GM19240 (cell line): ENCODE data around the gene THOP1.

Experiments used
- DNase-seq: peaks from one replicate; pipeline ENCODE4 v3.0.0; 2011; ENCODE audit warnings: low spot score; ENCODE audit not compliant: insufficient read length

The THOP1 gene

DNA sequence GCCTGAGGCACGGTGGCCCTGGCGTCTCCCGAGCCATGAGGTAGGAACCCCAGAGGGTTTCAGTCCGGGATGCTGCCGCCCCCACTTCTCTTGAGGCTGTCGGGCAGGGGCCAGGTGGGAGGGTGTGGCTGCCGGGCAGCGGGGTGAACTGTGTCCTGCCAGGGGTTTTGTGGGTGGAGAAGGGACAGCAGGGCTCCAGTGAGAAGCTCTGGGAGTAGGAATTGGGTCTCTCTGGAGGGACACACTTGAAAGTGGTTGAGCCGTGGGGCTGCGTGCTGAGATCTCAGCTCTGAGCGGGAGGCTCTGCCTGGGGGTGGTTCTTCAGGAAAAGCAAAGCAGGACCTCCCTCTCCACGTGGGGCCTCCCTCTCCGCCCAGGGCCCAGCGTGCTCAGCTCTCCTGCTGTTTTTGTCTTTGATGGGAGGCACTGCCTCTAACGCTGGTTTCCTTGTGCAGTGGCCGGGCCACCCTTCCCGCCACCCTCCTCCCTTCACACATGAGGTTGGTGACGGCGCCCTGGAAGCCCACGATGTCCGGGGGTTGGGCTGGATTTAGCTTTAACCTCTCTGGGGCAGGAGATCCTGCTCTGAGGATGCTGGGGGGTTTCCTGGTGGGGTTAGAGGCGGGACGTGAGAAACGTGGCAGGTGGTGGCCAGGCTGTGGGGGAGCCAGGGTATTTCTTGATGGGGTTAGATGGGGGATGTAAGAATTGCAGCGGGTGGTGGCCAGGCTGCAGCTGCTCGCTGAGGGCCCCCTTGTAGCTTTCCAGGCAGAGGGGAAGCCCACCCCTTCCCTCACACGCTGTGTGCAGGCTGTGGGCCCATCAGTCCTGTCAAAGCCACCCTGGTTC is 19.1 kb downstream of the THOP1 start:
- DNase-seq: no peak

DNA sequence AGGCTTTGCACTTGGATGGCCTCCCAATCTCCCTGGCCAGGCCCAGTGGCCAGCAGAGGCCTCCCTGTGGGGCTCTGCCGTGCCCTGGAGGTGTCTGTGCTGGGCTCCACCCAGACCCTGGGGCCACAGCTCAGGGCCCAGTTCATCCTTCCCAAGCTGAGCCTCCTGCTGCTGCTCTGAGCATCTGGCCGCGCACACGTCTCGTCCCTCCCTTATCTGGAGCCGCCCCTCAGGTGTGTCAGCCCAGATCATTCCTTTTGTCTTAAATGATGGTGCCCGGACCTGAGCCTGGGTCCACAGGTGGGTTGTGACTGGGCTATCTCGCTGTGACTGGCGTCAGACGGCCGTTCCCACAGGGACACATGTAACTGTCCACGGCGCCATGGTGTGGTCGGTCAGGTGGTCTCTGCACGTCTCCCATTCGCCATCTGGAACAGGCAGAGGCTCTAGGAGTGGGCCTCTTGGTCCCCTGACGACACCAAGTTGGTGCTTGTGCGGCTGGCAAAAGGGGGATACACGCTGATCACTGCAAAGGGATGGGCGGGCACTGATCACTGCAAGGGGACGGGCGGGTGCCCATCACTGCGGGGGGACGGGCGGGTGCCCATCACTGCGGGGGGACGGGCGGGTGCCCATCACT is 20.1 kb downstream of the THOP1 start:
- DNase-seq: no peak

- no peak for DNase-seq
These were observed 20.8 kb downstream of the THOP1 start for GRCh38 chr19:2805991-2806649.

DNA sequence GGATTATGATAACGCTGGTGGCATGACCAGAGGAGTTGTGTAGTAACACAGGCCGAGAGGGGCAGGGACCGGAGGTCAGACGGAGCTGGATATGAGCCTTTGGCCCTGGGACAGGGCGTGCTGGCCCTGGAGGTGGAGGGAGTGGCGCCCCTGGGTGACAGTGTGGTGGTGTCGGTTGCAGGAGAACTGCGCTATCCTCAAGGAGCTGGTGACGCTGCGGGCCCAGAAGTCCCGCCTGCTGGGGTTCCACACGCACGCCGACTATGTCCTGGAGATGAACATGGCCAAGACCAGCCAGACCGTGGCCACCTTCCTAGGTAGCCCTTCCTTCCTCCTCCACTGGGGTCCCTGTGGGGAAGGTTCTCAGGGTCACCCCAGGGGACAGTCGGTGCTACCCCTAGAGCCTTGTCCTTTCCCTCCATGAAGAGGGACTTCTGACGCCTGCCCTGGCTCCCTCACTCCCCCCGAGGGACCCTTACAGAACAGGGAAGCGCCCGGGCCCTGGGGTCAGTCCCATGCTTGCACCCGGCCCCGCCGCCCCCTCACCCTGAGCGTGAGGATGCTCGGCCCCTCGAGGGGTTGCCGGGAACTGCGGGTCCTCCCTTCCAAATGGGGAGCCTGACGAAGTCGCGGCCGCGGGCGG is 21.6 kb downstream of the THOP1 start:
- no peak for DNase-seq

GRCh38 chr19:2807379-2808128 is 22.3 kb downstream of the THOP1 start:
- no peak for DNase-seq

GRCh38 chr19:2808129-2808941 is 23.0 kb downstream of the THOP1 start:
- no peak for DNase-seq

DNA sequence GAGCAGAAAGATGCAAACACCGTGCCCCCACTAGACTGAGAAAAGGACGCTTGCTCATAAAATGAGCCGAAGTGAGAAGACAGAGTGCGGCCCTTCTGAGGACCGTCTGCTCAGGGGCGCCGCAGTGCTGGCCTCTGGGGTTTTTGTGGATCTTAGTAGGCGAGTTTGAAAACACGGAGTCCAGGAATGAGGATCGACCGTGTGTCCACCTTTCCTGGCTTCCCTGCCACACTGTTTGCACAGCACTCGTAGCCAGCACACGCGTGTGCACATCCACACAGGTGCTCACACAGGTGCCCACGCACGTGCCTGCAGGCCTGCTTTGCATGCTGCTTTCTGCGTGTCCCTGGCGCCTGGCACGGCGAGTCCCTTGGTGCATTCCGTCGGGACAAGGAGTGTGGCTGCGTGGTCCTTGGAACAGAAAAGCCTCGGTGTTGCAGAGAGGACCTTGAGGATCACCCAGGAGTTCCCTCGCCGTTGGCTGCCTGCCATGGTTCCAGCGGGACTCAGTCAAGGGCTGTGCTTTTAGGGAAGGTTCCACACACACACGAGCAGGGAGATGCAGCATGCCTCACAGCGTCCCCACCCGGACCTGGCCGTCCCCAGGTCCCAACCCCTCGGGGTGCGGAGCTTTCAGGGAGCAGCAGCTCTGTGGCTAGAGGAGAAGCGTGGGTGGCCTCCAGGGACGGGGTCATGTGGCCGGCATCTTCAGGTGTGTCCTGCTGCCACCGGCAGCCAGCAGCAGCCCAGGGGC is 24.3 kb downstream of the THOP1 start:
- DNase-seq: no peak

DNA sequence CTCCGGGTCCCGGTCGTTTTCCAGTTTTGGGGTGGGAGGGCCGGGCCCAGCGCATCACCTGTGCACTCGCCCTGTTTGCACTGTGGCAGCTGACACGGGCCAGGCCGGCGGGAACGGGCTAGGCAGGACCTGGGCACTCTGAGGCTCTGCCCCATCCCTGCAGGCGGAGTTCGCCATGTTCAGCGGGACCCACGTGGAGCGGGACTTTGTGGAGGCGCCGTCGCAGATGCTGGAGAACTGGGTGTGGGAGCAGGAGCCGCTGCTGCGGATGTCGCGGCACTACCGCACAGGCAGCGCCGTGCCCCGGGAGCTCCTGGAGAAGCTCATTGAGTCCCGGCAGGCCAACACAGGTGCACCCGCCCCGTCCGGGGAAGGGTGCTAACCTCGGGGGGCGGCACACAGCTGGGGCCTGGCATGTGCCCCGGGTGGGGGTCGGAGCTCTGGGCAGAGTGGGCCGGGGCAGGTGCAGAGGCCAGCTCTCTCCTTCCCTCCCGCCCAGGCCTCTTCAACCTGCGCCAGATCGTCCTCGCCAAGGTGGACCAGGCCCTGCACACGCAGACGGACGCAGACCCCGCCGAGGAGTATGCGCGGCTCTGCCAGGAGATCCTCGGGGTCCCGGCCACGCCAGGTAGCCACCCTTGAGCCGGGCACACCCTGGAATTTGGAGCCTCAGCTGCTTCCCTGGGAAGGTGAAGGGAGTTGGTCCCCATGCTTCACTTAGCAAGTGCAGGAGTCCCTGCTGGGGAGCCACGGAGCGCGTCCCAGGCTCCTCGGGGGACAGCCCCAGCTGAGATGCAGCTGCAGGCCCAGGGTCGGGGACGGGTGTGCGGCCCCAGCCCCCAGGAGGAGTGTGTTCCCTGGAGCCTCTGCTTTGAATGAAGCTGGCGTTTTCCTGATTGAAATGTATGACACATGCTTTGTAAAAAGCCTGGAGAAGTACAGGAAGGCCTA is 25.1 kb downstream of the THOP1 start:
- DNase-seq: no peak

DNA sequence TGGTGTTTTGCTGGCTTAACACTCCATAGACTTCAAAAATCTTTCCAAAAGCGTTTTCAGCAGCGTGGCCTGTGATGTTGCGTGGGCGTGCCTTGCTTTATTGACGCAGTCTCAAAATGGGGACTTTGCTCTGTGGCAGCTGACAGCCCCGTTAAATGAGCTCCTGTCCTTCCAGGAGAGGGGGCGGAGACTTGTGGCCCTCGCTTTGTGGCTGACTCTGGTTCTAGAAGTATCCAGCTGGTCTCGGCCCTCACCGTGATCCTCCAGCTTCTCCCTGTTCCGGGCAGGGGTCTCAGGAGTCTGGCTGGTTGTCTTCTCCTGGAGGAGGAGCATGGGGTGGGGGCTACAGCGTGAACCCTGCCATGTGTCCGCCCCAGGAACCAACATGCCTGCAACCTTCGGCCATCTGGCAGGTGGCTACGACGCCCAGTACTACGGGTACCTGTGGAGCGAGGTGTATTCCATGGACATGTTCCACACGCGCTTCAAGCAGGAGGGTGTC is 26.0 kb downstream of the THOP1 start:
- no peak for DNase-seq

GRCh38 chr19:2811735-2812413 is 26.6 kb downstream of the THOP1 start:
- no peak for DNase-seq

GRCh38 chr19:2812414-2813234 is 27.3 kb downstream of the THOP1 start:
- no peak for DNase-seq

GRCh38 chr19:2813235-2814160 is 28.2 kb downstream of the THOP1 start:
- DNase-seq: no peak

GRCh38 chr19:2814426-2814825 is 29.1 kb downstream of the THOP1 start:
- no peak for DNase-seq

- DNase-seq: no peak
These were observed 29.9 kb downstream of the THOP1 start for GRCh38 chr19:2815191-2815614.

- no peak for DNase-seq
These were observed 30.6 kb downstream of the THOP1 start for GRCh38 chr19:2815923-2816322.

DNA sequence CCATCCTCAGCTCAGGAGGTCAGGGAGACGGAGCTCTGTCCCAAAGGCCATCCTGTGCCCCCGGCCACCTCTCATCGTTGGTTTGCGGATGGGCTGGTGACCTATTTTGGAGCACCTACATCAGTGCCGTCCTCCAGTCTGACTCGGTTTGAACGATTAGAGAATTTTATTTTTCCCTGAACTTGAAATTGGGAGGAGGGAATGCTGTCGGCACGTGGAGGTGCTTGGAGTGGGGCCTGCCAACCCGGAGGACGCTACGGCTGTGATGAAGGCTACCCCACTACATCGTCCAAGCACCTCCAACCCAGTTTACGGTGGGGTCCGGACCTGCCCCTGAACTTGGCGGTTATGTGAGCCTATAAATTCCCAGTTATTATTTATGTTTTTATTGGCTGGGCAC is 31.3 kb downstream of the THOP1 start:
- DNase-seq: no peak
